GM12873 (cell line): ENCODE results near the gene TNFAIP8L2.

ENCODE experiments used
- CTCF ChIP-seq: IDR thresholded peaks from 2 replicates; pipeline ENCODE4 v1.5.1; 2012; ENCODE audit warnings: low read depth, mild to moderate bottlenecking, moderate library complexity, low read length, control low read depth; ENCODE audit not compliant: insufficient read depth; ENCODE audit errors: missing control alignments

Gene TNFAIP8L2

GRCh38 chr1:151193856-151194255 is 37.4 kb downstream of the TNFAIP8L2 start:
- no peak for TF ChIP-seq CTCF

GRCh38 chr1:151196292-151196800 is 39.9 kb downstream of the TNFAIP8L2 start:
- peak; percentile 46 for TF ChIP-seq CTCF

GRCh38 chr1:151197863-151198253 is 41.4 kb downstream of the TNFAIP8L2 start:
- no peak for TF ChIP-seq CTCF

GRCh38 chr1:151198254-151199127 is 42.0 kb downstream of the TNFAIP8L2 start, which contains the start of gene PIP5K1A:
Gene PIP5K1A (plus strand): TSS chr1:151198552. CDS start chr1:151198997, 445 bp downstream.
- TF ChIP-seq CTCF, result no peak

GRCh38 chr1:151199873-151200581 is 43.6 kb downstream of the TNFAIP8L2 start:
- no peak for TF ChIP-seq CTCF
